ENCODE data around the gene PIGZ. TPM values are rescaled to one million over a fixed set of nuclear protein-coding genes. Genes with fewer than 3 reads are reported as not detected.

Gene PIGZ
- total RNA-seq, 2 experiments from 2014 or later = 0.81 to 1.9 TPM

GRCh38 chr3:196916995-196917394 lies 51.6 kb downstream of the PIGZ start:
- DNase-seq = no peak
- ChIA-PET CTCF (interaction anchor here (1.5 kb wide), 1 partner anchor 25 kb away, joined by 4 read pairs; the partner anchor contains the start of gene NCBP2), POLR2A (no interaction called here)
- Mint-ChIP-seq H3K27ac (no peak overlapping the region), H3K4me1 (ENCODE audit: low read depth) (no peaks in the 10 kb centered on the region), H3K36me3 (ENCODE audit: low read depth) (peaks cover 32% of the 10 kb centered on the region), H3K4me3 (no peak overlapping the region), H3K9me3 (ENCODE audit: insufficient read depth) (no peaks in the 10 kb centered on the region), H3K27me3 (ENCODE audit: low read depth) (no peaks in the 10 kb centered on the region)
- no peak for ATAC-seq

GRCh38 chr3:196916221-196916620 lies 52.4 kb downstream of the PIGZ start:
- no peaks in the 10 kb centered on the region for H3K4me1 Mint-ChIP-seq (ENCODE audit: low read depth)
- H3K4me3 Mint-ChIP-seq = no peak overlapping the region
- H3K9me3 Mint-ChIP-seq (ENCODE audit: insufficient read depth) = no peaks in the 10 kb centered on the region
- no peak for DNase-seq
- H3K27me3 Mint-ChIP-seq (ENCODE audit: low read depth) = no peaks in the 10 kb centered on the region
- no peak overlapping the region for H3K27ac Mint-ChIP-seq
- POLR2A ChIA-PET = interaction anchor here (0.6 kb wide), 1 partner anchor 14 kb away, joined by 3 read pairs; no protein-coding TSS in a partner anchor
- H3K36me3 Mint-ChIP-seq (ENCODE audit: low read depth) = peaks cover 36% of the 10 kb centered on the region
- no peak for ATAC-seq
- CTCF ChIA-PET = no interaction called here

GRCh38 chr3:196915375-196915774 lies 53.3 kb downstream of the PIGZ start:
- ATAC-seq (no peak), DNase-seq (no peak)
- ChIA-PET CTCF (no interaction called here), POLR2A (no interaction called here)
- Mint-ChIP-seq H3K4me1 (ENCODE audit: low read depth) (no peaks in the 10 kb centered on the region), H3K4me3 (no peak overlapping the region), H3K36me3 (ENCODE audit: low read depth) (peaks cover 37% of the 10 kb centered on the region), H3K27me3 (ENCODE audit: low read depth) (no peaks in the 10 kb centered on the region), H3K27ac (no peak overlapping the region), H3K9me3 (ENCODE audit: insufficient read depth) (no peaks in the 10 kb centered on the region)

GRCh38 chr3:196914866-196915265 lies 53.8 kb downstream of the PIGZ start:
- DNase-seq (no peak), ATAC-seq (no peak)
- Mint-ChIP-seq H3K36me3 (ENCODE audit: low read depth) (peaks cover 40% of the 10 kb centered on the region), H3K27me3 (ENCODE audit: low read depth) (no peaks in the 10 kb centered on the region), H3K27ac (no peak overlapping the region), H3K4me1 (ENCODE audit: low read depth) (no peaks in the 10 kb centered on the region), H3K9me3 (ENCODE audit: insufficient read depth) (no peaks in the 10 kb centered on the region), H3K4me3 (no peak overlapping the region)
- ChIA-PET POLR2A (no interaction called here), CTCF (interaction anchor here (0.9 kb wide), 1 partner anchor 28 kb away, joined by 3 read pairs; the partner anchor contains the start of gene NCBP2)

GRCh38 chr3:196903740-196904139 lies 64.9 kb downstream of the PIGZ start:
- H3K4me1 Mint-ChIP-seq (ENCODE audit: low read depth) = no peaks in the 10 kb centered on the region

GRCh38 chr3:196902296-196902695 lies 66.3 kb downstream of the PIGZ start:
- ChIA-PET CTCF (no interaction called here), POLR2A (no interaction called here)
- H3K27ac Mint-ChIP-seq = no peak overlapping the region
- H3K36me3 Mint-ChIP-seq (ENCODE audit: low read depth) = peaks cover 39% of the 10 kb centered on the region
- H3K27me3 Mint-ChIP-seq (ENCODE audit: low read depth) = no peaks in the 10 kb centered on the region
- H3K9me3 Mint-ChIP-seq (ENCODE audit: insufficient read depth) = no peaks in the 10 kb centered on the region
- H3K4me3 Mint-ChIP-seq = no peak overlapping the region
- DNase-seq (no peak), ATAC-seq (no peak)
- H3K4me1 Mint-ChIP-seq (ENCODE audit: low read depth) = no peaks in the 10 kb centered on the region

More at GRCh38 chr3:196903740-196904139, 64.9 kb downstream of the PIGZ start:
- Mint-ChIP-seq H3K4me3 (no peak overlapping the region), H3K27ac (no peak overlapping the region), H3K36me3 (ENCODE audit: low read depth) (peaks cover 45% of the 10 kb centered on the region), H3K27me3 (ENCODE audit: low read depth) (no peaks in the 10 kb centered on the region), H3K9me3 (ENCODE audit: insufficient read depth) (no peaks in the 10 kb centered on the region)
- ChIA-PET POLR2A (no interaction called here), CTCF (no interaction called here)
- no peak for DNase-seq
- ATAC-seq = no peak

GRCh38 chr3:196901768-196902167 lies 66.9 kb downstream of the PIGZ start:
- ChIA-PET POLR2A (no interaction called here), CTCF (no interaction called here)
- H3K27ac Mint-ChIP-seq = no peak overlapping the region
- ATAC-seq (no peak), DNase-seq (no peak)
- H3K27me3 Mint-ChIP-seq (ENCODE audit: low read depth) = no peaks in the 10 kb centered on the region
- H3K9me3 Mint-ChIP-seq (ENCODE audit: insufficient read depth) = no peaks in the 10 kb centered on the region
- no peaks in the 10 kb centered on the region for H3K4me1 Mint-ChIP-seq (ENCODE audit: low read depth)
- H3K4me3 Mint-ChIP-seq = no peak overlapping the region
- peaks cover 39% of the 10 kb centered on the region for H3K36me3 Mint-ChIP-seq (ENCODE audit: low read depth)

Other genes starting within 250 kb of the PIGZ start
- 100 to 1,000 TPM in 1 of 2 experiments, 10 to 100 TPM in 1; 84.7 to 104 TPM for gene PAK2, start 229.0 kb downstream of the PIGZ start, total RNA-seq
- gene SENP5, start 100.9 kb downstream of the PIGZ start, total RNA-seq = 10 to 100 TPM; 32.2 to 37.0 TPM
- 10 to 100 TPM; 49.1 to 52.4 TPM for gene NCBP2, start 26.3 kb downstream of the PIGZ start, total RNA-seq
- 1 to 10 TPM; 7.6 to 8.2 TPM for gene MELTF, start 61.0 kb upstream of the PIGZ start, total RNA-seq